CD8-positive, alpha-beta memory T cell (primary cell): ENCODE measurements around the gene GSG1L. TPM values are rescaled to one million over a fixed set of nuclear protein-coding genes. Genes with fewer than 3 reads are reported as not detected.
"Not testable (repeated sequence)": the region's sequence is repeated elsewhere in the genome, so short reads cannot be mapped to it uniquely, and the experiment has no call there.

ENCODE experiments used
- CTCF ChIA-PET: fragments of 350-600 bp; sonication (Branson Sonifier 250); formaldehyde crosslinking; loops from one replicate; lab custom pipeline; 2021; ENCODE audit warnings: antibody characterized with exemption; lab: Charles Lee
- POLR2A ChIA-PET: fragments of 350-600 bp; sonication (Branson Sonifier 250); formaldehyde crosslinking; loops from one replicate; lab custom pipeline; 2021; ENCODE audit warnings: antibody characterized with exemption; lab: Charles Lee
- DNase-seq, 5 donors: peaks; one replicate each; pipeline versions ENCODE4 v3.0.0 to v3.0.0-alpha.2; 2020 to 2022; ENCODE audit warnings: mixed read lengths in 1 of 5
- H3K27ac ChIP-seq: one replicate; pipeline ENCODE4 v1.7.0; 2013; ENCODE audit warnings: low read depth, mild to moderate bottlenecking, low read length, moderate library complexity
- H3K27me3 ChIP-seq: 2 replicates; pipeline ENCODE4 v1.7.0; 2013; ENCODE audit warnings: low read length, mild to moderate bottlenecking; ENCODE audit not compliant: insufficient read depth, poor library complexity, severe bottlenecking
- H3K36me3 ChIP-seq: 2 replicates; pipeline ENCODE4 v1.7.0; 2013; ENCODE audit warnings: mild to moderate bottlenecking, low read length, moderate library complexity; ENCODE audit not compliant: insufficient read depth
- H3K4me1 ChIP-seq: 2 replicates; pipeline ENCODE4 v1.7.0; 2013; ENCODE audit warnings: mild to moderate bottlenecking, low read length, moderate library complexity; ENCODE audit not compliant: insufficient read depth
- H3K4me3 ChIP-seq: 2 replicates; pipeline ENCODE4 v1.7.0; 2013; ENCODE audit warnings: mild to moderate bottlenecking, low read length
- H3K9me3 ChIP-seq: 2 replicates; pipeline ENCODE4 v1.7.0; 2013; ENCODE audit warnings: mild to moderate bottlenecking, low read length
- H3K27ac Mint-ChIP-seq, 8 donors: one replicate each; pipeline ENCODE4 v1.8.0; 2020 to 2021; ENCODE audit warnings: mixed read lengths in 8 of 8, mild to moderate bottlenecking in 6 of 8, inconsistent platforms in 3 of 8, moderate library complexity in 3 of 8
- H3K27me3 Mint-ChIP-seq, 2 donors: one replicate each; pipeline ENCODE4 v1.8.0; 2020 to 2021; ENCODE audit warnings: mixed read lengths in 2 of 2, mild to moderate bottlenecking in 1 of 2, moderate library complexity in 1 of 2
- H3K36me3 Mint-ChIP-seq, 3 donors: one replicate each; pipeline ENCODE4 v1.8.0; 2020 to 2021; ENCODE audit warnings: mixed read lengths in 3 of 3, inconsistent platforms in 1 of 3, mild to moderate bottlenecking in 1 of 3
- H3K4me1 Mint-ChIP-seq, 3 donors: one replicate each; pipeline ENCODE4 v1.8.0; 2020 to 2021; ENCODE audit warnings: mixed read lengths in 3 of 3, inconsistent platforms in 1 of 3, mild to moderate bottlenecking in 1 of 3
- H3K4me3 Mint-ChIP-seq, 7 donors: one replicate each; pipeline ENCODE4 v1.8.0; 2020 to 2021; ENCODE audit warnings: mixed read lengths in 7 of 7, mild to moderate bottlenecking in 6 of 7, moderate library complexity in 4 of 7, inconsistent platforms in 2 of 7
- H3K9me3 Mint-ChIP-seq, 5 donors: one replicate each; pipeline ENCODE4 v1.8.0; 2020 to 2022; ENCODE audit warnings: mixed read lengths in 5 of 5, mild to moderate bottlenecking in 3 of 5, moderate library complexity in 2 of 5, inconsistent platforms in 1 of 5
- polyA plus RNA-seq: library from polyadenylated mRNA; unstranded; fragments of 300-500 nt; fragmentation: Illumina TruSeq; gene quantifications from one replicate; pipeline ENCODE4 v1.2.3, GENCODE V29; 2021
- total RNA-seq, 2 experiments: library from RNA; stranded (reverse); gene quantifications; one replicate each; pipeline ENCODE4 v1.2.3, GENCODE V29; 2021

Gene GSG1L
- total and polyA plus RNA-seq, 3 experiments from 2014 or later: 0.18 TPM; not detected in 2

DNA sequence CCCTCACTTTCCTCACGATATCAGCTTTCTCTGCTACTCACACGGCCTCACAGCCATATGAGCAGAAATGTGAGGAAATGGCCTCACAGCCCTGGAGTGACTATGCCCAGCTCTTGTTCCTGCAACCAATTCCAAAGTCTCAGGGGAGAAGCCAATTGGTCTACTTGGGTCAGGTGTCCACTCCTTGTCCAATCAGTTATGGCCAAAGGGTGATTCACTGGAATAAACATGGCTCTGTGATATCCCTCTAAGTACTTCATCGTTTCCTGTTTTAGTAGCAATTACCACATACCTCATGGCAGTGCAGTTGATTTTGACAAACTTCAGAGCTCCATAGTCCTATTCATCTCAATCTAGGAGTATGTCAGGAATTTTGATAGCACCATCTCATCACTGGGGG, 318.2 kb downstream of the GSG1L start:
- H3K27ac ChIP-seq: no peak overlapping the region
- peaks cover 10% of the 10 kb centered on the region for H3K4me1 ChIP-seq
- H3K9me3 ChIP-seq: no peaks in the 10 kb centered on the region
- H3K36me3 Mint-ChIP-seq: peaks cover 7 to 22% (median 12%) of the 10 kb centered on the region in 3 donors
- no peaks in the 10 kb centered on the region for H3K27me3 ChIP-seq
- H3K27ac Mint-ChIP-seq: no peak overlapping the region
- H3K4me1 Mint-ChIP-seq: peaks cover 4 to 14% (median 10%) of the 10 kb centered on the region in 3 donors
- POLR2A ChIA-PET: no interaction called here
- CTCF ChIA-PET: no interaction called here
- no peaks in the 10 kb centered on the region for H3K27me3 Mint-ChIP-seq
- H3K4me3 ChIP-seq: no peak overlapping the region
- no peak overlapping the region for H3K4me3 Mint-ChIP-seq
- H3K36me3 ChIP-seq: no peaks in the 10 kb centered on the region
- H3K9me3 Mint-ChIP-seq: no peaks in the 10 kb centered on the region
- no peak for DNase-seq

- H3K4me1 Mint-ChIP-seq: peaks cover 3 to 12% (median 9%) of the 10 kb centered on the region in 3 donors
- ChIA-PET POLR2A (no interaction called here), CTCF (no interaction called here)
- no peak overlapping the region for H3K4me3 ChIP-seq
- H3K9me3 ChIP-seq: no peaks in the 10 kb centered on the region
- H3K27me3 ChIP-seq: no peaks in the 10 kb centered on the region
- H3K4me3 Mint-ChIP-seq: no peak overlapping the region
- H3K4me1 ChIP-seq: peaks cover 7% of the 10 kb centered on the region
- H3K27me3 Mint-ChIP-seq: no peaks in the 10 kb centered on the region
- DNase-seq: no peak
- H3K9me3 Mint-ChIP-seq: no peaks in the 10 kb centered on the region
- H3K27ac ChIP-seq: no peak overlapping the region
- peaks cover 12 to 26% (median 16%) of the 10 kb centered on the region in 3 donors for H3K36me3 Mint-ChIP-seq
- no peak overlapping the region for H3K27ac Mint-ChIP-seq
- no peaks in the 10 kb centered on the region for H3K36me3 ChIP-seq
Measured at GRCh38 chr16:27743963-27744362, 319.6 kb downstream of the GSG1L start.

GRCh38 chr16:27743001-27743400, 320.5 kb downstream of the GSG1L start:
- H3K4me1 Mint-ChIP-seq, H3K9me3 Mint-ChIP-seq, POLR2A ChIA-PET, H3K4me1 ChIP-seq, DNase-seq, CTCF ChIA-PET, H3K9me3 ChIP-seq, H3K27ac ChIP-seq, H3K27me3 Mint-ChIP-seq, H3K4me3 Mint-ChIP-seq, H3K27me3 ChIP-seq, H3K27ac Mint-ChIP-seq, H3K36me3 ChIP-seq, H3K4me3 ChIP-seq: not testable (repeated sequence)
- peaks cover 14 to 32% (median 20%) of the 10 kb centered on the region in 3 donors for H3K36me3 Mint-ChIP-seq

DNA sequence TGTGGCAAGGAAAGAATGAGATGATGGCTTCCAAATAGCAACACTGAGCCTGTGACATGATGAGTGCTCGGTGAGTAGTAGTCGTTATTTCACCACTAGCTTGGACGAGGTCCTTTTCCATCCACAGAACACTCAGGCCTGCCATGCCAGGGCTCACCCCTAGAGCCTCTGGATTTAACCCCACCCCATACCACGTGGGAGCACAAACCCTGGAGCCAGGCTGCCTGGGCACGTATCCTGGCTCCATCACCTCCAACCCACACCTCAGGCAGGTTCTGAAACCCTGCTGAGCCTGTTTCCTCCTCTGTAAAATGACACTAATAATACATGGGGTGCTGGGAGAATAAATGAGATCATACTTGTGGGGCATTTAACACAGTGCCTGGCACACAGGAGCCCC, 321.2 kb downstream of the GSG1L start:
- Mint-ChIP-seq H3K36me3 (peaks cover 14 to 35% (median 18%) of the 10 kb centered on the region in 3 donors), H3K4me1 (peaks cover 0 to under 1% (median 0%) of the 10 kb centered on the region in 3 donors), H3K9me3 (no peaks in the 10 kb centered on the region), H3K4me3 (no peak overlapping the region), H3K27ac (no peak overlapping the region), H3K27me3 (peaks cover 0 to 5% of the 10 kb centered on the region in 2 donors)
- Histone ChIP-seq H3K9me3 (no peaks in the 10 kb centered on the region), H3K4me3 (no peak overlapping the region), H3K36me3 (no peaks in the 10 kb centered on the region), H3K27me3 (no peaks in the 10 kb centered on the region), H3K27ac (no peak overlapping the region), H3K4me1 (no peaks in the 10 kb centered on the region)
- no peak for DNase-seq
- ChIA-PET POLR2A (no interaction called here), CTCF (no interaction called here)

GRCh38 chr16:27740496-27741201, 322.9 kb downstream of the GSG1L start:
- Histone ChIP-seq H3K9me3 (no peaks in the 10 kb centered on the region), H3K4me3 (no peak overlapping the region), H3K27me3 (no peaks in the 10 kb centered on the region), H3K36me3 (no peaks in the 10 kb centered on the region), H3K4me1 (no peaks in the 10 kb centered on the region), H3K27ac (no peak overlapping the region)
- ChIA-PET CTCF (no interaction called here), POLR2A (no interaction called here)
- DNase-seq: no peak
- Mint-ChIP-seq H3K9me3 (no peaks in the 10 kb centered on the region), H3K36me3 (peaks cover 14 to 43% (median 22%) of the 10 kb centered on the region in 3 donors), H3K27me3 (peaks cover 0 to 5% of the 10 kb centered on the region in 2 donors), H3K27ac (no peak overlapping the region), H3K4me1 (no peaks in the 10 kb centered on the region), H3K4me3 (no peak overlapping the region)

DNA sequence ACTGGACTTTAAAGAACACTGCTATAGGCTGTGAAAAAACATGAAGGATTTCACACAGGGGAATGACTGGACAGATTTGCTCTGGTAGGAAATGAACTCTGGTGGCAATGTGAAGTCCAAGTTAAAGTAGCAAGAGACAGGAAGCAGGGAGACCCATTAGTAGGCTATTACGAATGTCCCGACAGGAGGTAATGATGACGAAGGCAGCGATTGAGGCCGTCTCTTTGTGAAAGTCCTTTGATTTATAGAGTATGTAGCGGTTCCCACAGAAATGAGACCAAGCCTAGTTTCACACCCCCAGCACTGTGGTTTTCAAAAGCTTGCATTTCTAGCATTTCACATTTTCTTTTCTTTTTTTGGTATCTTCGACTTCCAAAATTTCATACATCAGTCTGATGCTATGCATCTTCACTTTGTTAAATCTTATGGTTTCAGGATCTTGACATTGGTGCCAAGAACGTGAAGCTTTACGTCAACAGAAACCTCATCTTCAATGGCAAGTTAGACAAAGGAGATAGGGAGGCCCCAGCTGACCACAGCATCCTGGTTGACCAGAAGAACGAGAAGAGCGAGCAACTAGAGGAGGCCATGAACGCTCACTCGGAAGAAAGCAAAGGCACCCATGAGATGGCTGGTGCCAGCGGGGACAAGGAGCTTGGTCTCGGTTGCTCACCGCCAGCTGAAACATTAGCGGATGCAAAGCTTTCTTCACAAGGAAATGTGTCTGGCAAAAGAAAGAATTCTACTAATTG, 323.7 kb downstream of the GSG1L start:
- no peak overlapping the region for H3K4me3 ChIP-seq
- no peak overlapping the region for H3K27ac ChIP-seq
- Mint-ChIP-seq H3K4me1 (no peaks in the 10 kb centered on the region), H3K36me3 (peaks cover 14 to 47% (median 19%) of the 10 kb centered on the region in 3 donors), H3K9me3 (no peaks in the 10 kb centered on the region), H3K27ac (peak overlapping the region in 1 of 8 donors; percentile 64), H3K4me3 (no peak overlapping the region), H3K27me3 (peaks cover 0 to 5% of the 10 kb centered on the region in 2 donors)
- DNase-seq: no peak
- H3K36me3 ChIP-seq: no peaks in the 10 kb centered on the region
- H3K27me3 ChIP-seq: no peaks in the 10 kb centered on the region
- ChIA-PET CTCF (no interaction called here), POLR2A (no interaction called here)
- H3K9me3 ChIP-seq: no peaks in the 10 kb centered on the region
- no peaks in the 10 kb centered on the region for H3K4me1 ChIP-seq

DNA sequence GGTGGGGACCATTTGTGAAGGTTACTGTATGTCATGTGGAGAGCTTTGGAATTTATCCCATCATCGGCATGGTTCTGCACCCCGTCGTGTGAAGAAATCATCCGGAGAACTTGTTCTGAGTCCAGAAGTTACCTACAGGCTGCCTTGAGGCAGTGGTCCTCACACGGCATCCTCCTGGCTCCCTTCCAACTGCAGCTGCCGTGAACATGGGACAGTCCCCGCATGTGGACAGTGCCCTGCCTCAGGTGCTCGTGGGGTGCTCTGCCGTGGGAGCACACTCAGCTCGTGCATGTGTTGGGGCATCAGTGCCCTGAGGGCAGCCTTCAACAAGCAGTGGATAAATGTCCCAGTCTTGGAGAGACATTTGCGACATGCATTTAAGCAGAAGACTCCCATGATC, 324.9 kb downstream of the GSG1L start:
- no peak for DNase-seq
- Mint-ChIP-seq H3K9me3 (no peaks in the 10 kb centered on the region), H3K4me1 (no peaks in the 10 kb centered on the region), H3K27me3 (peaks cover 0 to 5% of the 10 kb centered on the region in 2 donors), H3K36me3 (peaks cover 14 to 47% (median 19%) of the 10 kb centered on the region in 3 donors), H3K4me3 (no peak overlapping the region), H3K27ac (no peak overlapping the region)
- H3K4me1 ChIP-seq: no peaks in the 10 kb centered on the region
- CTCF ChIA-PET: no interaction called here
- H3K36me3 ChIP-seq: no peaks in the 10 kb centered on the region
- POLR2A ChIA-PET: no interaction called here
- no peaks in the 10 kb centered on the region for H3K27me3 ChIP-seq
- no peak overlapping the region for H3K27ac ChIP-seq
- no peaks in the 10 kb centered on the region for H3K9me3 ChIP-seq
- H3K4me3 ChIP-seq: no peak overlapping the region
